ENCODE measurements around the gene ASAP3.

The ASAP3 gene

GRCh38 chr1:23442751-23443150 is 41.2 kb downstream of the ASAP3 start:
- no peak for DNase-seq (ENCODE audit: low read depth)
- TF ChIP-seq CTCF (conservative IDR thresholded peaks at IDR 0.05; ENCODE audit: control insufficient read depth, insufficient read depth, low read depth, low read length): no peak
- no peak overlapping the region for H3K4me3 ChIP-seq (ENCODE audit: control insufficient read depth, low read depth, low read length)

- no peak for DNase-seq (ENCODE audit: low read depth)
- TF ChIP-seq CTCF (conservative IDR thresholded peaks at IDR 0.05; ENCODE audit: control insufficient read depth, insufficient read depth, low read depth, low read length): no peak
- H3K4me3 ChIP-seq (ENCODE audit: control insufficient read depth, low read depth, low read length): no peak overlapping the region
These were observed 42.4 kb downstream of the ASAP3 start for GRCh38 chr1:23441446-23442148.

GRCh38 chr1:23438545-23438944 is 45.4 kb downstream of the ASAP3 start:
- TF ChIP-seq CTCF (conservative IDR thresholded peaks at IDR 0.05; ENCODE audit: control insufficient read depth, insufficient read depth, low read depth, low read length): no peak
- no peak for DNase-seq (ENCODE audit: low read depth)
- no peak overlapping the region for H3K4me3 ChIP-seq (ENCODE audit: control insufficient read depth, low read depth, low read length)

- H3K4me3 ChIP-seq (ENCODE audit: control insufficient read depth, low read depth, low read length): no peak overlapping the region
- no peak for TF ChIP-seq CTCF (conservative IDR thresholded peaks at IDR 0.05; ENCODE audit: control insufficient read depth, insufficient read depth, low read depth, low read length)
- no peak for DNase-seq (ENCODE audit: low read depth)
These were observed 46.7 kb downstream of the ASAP3 start for GRCh38 chr1:23437355-23437664.

GRCh38 chr1:23436520-23437354 is 47.2 kb downstream of the ASAP3 start:
- DNase-seq (ENCODE audit: low read depth): no peak
- H3K4me3 ChIP-seq (ENCODE audit: control insufficient read depth, low read depth, low read length): no peak overlapping the region

GRCh38 chr1:23434260-23434775 is 49.7 kb downstream of the ASAP3 start:
- no peak for TF ChIP-seq CTCF (conservative IDR thresholded peaks at IDR 0.05; ENCODE audit: control insufficient read depth, insufficient read depth, low read depth, low read length)
- DNase-seq (ENCODE audit: low read depth): no peak
- H3K4me3 ChIP-seq (ENCODE audit: control insufficient read depth, low read depth, low read length): no peak overlapping the region

More at GRCh38 chr1:23436520-23437354, 47.2 kb downstream of the ASAP3 start:
- TF ChIP-seq CTCF (conservative IDR thresholded peaks at IDR 0.05; ENCODE audit: control insufficient read depth, insufficient read depth, low read depth, low read length): no peak

All from fibroblast of mammary gland (primary cell).